Endothelial cell of umbilical vein (primary cell): ENCODE measurements around the gene ZG16.

ENCODE experiments used
- EZH2 ChIP-seq: IDR thresholded peaks from 2 replicates; pipeline ENCODE4 v1.6.1; 2012; ENCODE audit warnings: borderline replicate concordance, low read depth, mild to moderate bottlenecking, moderate library complexity, low read length, inconsistent platforms; ENCODE audit not compliant: severe bottlenecking
- MAX ChIP-seq: IDR thresholded peaks from 2 replicates; pipeline ENCODE4 v1.6.1; 2011; ENCODE audit not compliant: insufficient read depth, insufficient read length
- POLR2A ChIP-seq: IDR thresholded peaks from 2 replicates; pipeline ENCODE4 v1.6.1; 2012; ENCODE audit warnings: low read depth, mild to moderate bottlenecking, control low read depth, low read length
- TF ChIP-seq, protein P1 (sequence below), 2 donors: IDR thresholded peaks; 1 replicate in 1 of 2; 2 replicates in 1 of 2; pipeline ENCODE4 v1.5.1; 2011; ENCODE audit warnings: low read length in 2 of 2, mild to moderate bottlenecking in 2 of 2, moderate library complexity in 2 of 2, control low read depth in 1 of 2, inconsistent platforms in 1 of 2, low read depth in 1 of 2; ENCODE audit not compliant: insufficient read depth in 1 of 2; ENCODE audit errors: extremely low read depth in 1 of 2

DNA sequence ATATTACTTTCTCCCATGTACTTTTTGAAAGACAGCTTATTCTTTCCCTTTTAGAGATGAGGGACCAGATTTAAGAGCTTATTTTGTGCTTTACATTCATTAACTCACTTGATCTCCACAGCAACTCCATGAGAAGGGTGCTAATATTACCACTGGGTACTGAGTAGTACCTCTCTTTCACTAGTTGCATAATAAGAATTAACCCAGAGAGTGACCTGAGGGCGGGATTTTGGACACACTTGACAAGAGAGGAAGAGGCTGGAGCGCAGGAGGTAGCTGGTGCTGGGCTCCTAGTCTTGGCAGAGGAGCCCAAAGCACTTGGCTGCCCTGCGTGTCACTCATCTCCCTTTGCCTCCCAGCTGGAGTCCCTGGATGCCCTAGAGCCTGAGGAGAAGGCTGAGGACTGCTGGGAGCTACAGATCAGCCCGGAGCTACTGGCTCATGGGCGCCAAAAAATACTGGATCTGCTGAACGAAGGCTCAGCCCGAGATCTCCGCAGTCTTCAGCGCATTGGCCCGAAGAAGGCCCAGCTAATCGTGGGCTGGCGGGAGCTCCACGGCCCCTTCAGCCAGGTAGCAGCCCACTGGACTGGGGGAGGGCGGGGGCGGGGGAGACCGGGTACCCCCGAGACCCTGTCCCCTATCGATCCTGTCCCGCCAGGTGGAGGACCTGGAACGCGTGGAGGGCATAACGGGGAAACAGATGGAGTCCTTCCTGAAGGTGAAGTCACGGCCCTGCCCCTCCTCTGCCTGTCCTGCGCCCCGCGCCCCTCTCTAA is 26.6 kb downstream of the ZG16 start:
- TF ChIP-seq MAX: no peak
- TF ChIP-seq, protein P1, sequence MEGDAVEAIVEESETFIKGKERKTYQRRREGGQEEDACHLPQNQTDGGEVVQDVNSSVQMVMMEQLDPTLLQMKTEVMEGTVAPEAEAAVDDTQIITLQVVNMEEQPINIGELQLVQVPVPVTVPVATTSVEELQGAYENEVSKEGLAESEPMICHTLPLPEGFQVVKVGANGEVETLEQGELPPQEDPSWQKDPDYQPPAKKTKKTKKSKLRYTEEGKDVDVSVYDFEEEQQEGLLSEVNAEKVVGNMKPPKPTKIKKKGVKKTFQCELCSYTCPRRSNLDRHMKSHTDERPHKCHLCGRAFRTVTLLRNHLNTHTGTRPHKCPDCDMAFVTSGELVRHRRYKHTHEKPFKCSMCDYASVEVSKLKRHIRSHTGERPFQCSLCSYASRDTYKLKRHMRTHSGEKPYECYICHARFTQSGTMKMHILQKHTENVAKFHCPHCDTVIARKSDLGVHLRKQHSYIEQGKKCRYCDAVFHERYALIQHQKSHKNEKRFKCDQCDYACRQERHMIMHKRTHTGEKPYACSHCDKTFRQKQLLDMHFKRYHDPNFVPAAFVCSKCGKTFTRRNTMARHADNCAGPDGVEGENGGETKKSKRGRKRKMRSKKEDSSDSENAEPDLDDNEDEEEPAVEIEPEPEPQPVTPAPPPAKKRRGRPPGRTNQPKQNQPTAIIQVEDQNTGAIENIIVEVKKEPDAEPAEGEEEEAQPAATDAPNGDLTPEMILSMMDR (IDR thresholded peaks at IDR 0.05; ENCODE audit: extremely low read depth in 1 of 2, insufficient read depth in 1 of 2, low read depth in 1 of 2, low read length in 2 of 2): no peak
- TF ChIP-seq EZH2: no peak
- no peak for TF ChIP-seq POLR2A
